SK-N-SH (cell line): Measurements from ENCODE around the gene SCD5.

ENCODE experiments used
- MXI1 ChIP-seq: IDR thresholded peaks from 2 replicates; pipeline ENCODE4 v1.6.1; 2012; ENCODE audit warnings: mild to moderate bottlenecking, low read depth, low read length, improper control_type of control experiment
- RCOR1 ChIP-seq: fragments of 150-350 bp; IDR thresholded peaks from 2 replicates; pipeline ENCODE4 v1.6.1; 2017; ENCODE audit warnings: antibody characterized with exemption, low read length
- TF ChIP-seq, protein P1 (sequence below): fragments of 200-600 bp; sonication (generic); IDR thresholded peaks from 2 replicates; pipeline ENCODE4 v1.6.1; 2017; ENCODE audit warnings: antibody characterized with exemption, mild to moderate bottlenecking, moderate library complexity
- TF ChIP-seq, protein P2 (sequence below): IDR thresholded peaks from 2 replicates; pipeline ENCODE4 v1.6.1; 2012; ENCODE audit warnings: mild to moderate bottlenecking, low read depth, low read length, moderate library complexity

DNA sequence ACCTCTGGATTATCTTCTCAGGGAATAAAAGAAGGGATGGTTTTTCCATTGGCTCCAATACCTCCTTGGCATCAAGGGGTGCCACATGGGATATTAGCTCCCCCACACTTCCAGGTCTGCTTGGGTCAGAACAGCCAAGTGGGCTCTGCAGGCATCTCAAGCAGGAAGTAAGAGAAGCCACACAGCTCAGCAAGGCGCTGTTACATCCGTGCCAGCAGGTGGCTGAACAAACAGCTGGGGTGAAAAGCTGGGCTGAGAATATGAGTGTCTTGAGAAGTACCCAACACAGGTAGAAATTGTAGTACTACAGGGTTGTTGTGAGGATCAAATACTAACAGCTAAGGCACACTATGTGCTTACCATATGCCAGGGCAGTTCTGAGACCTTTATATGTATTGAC, 160.1 kb downstream of the SCD5 start:
- TF ChIP-seq, protein P1, sequence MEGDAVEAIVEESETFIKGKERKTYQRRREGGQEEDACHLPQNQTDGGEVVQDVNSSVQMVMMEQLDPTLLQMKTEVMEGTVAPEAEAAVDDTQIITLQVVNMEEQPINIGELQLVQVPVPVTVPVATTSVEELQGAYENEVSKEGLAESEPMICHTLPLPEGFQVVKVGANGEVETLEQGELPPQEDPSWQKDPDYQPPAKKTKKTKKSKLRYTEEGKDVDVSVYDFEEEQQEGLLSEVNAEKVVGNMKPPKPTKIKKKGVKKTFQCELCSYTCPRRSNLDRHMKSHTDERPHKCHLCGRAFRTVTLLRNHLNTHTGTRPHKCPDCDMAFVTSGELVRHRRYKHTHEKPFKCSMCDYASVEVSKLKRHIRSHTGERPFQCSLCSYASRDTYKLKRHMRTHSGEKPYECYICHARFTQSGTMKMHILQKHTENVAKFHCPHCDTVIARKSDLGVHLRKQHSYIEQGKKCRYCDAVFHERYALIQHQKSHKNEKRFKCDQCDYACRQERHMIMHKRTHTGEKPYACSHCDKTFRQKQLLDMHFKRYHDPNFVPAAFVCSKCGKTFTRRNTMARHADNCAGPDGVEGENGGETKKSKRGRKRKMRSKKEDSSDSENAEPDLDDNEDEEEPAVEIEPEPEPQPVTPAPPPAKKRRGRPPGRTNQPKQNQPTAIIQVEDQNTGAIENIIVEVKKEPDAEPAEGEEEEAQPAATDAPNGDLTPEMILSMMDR: no peak
- no peak for TF ChIP-seq RCOR1
- TF ChIP-seq MXI1: no peak
- TF ChIP-seq, protein P2, sequence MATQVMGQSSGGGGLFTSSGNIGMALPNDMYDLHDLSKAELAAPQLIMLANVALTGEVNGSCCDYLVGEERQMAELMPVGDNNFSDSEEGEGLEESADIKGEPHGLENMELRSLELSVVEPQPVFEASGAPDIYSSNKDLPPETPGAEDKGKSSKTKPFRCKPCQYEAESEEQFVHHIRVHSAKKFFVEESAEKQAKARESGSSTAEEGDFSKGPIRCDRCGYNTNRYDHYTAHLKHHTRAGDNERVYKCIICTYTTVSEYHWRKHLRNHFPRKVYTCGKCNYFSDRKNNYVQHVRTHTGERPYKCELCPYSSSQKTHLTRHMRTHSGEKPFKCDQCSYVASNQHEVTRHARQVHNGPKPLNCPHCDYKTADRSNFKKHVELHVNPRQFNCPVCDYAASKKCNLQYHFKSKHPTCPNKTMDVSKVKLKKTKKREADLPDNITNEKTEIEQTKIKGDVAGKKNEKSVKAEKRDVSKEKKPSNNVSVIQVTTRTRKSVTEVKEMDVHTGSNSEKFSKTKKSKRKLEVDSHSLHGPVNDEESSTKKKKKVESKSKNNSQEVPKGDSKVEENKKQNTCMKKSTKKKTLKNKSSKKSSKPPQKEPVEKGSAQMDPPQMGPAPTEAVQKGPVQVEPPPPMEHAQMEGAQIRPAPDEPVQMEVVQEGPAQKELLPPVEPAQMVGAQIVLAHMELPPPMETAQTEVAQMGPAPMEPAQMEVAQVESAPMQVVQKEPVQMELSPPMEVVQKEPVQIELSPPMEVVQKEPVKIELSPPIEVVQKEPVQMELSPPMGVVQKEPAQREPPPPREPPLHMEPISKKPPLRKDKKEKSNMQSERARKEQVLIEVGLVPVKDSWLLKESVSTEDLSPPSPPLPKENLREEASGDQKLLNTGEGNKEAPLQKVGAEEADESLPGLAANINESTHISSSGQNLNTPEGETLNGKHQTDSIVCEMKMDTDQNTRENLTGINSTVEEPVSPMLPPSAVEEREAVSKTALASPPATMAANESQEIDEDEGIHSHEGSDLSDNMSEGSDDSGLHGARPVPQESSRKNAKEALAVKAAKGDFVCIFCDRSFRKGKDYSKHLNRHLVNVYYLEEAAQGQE: no peak
